Limb (tissue), 2 donors: ENCODE measurements around the gene FHIT.

ENCODE experiments used
- DNase-seq, 2 donors: peaks; one replicate each; pipeline ENCODE4 v3.0.0-alpha.2; 2016; ENCODE audit errors: extremely low spot score in 2 of 2

Gene FHIT

GRCh38 chr3:59758672-59759071, 1492.6 kb downstream of the FHIT start:
- no peak for DNase-seq

GRCh38 chr3:59756934-59757333, 1494.3 kb downstream of the FHIT start:
- DNase-seq: no peak

- no peak for DNase-seq
These were observed 1496.7 kb downstream of the FHIT start for GRCh38 chr3:59754456-59755129.

GRCh38 chr3:59753808-59754450, 1497.3 kb downstream of the FHIT start:
- DNase-seq: no peak

GRCh38 chr3:59752925-59753324, 1498.3 kb downstream of the FHIT start:
- no peak for DNase-seq

GRCh38 chr3:59751606-59752005, 1499.6 kb downstream of the FHIT start:
- no peak for DNase-seq

- DNase-seq: no peak
These were observed 1500.9 kb downstream of the FHIT start for GRCh38 chr3:59750391-59750790.

- no peak for DNase-seq
These were observed 1502.0 kb downstream of the FHIT start for GRCh38 chr3:59749291-59749690.

GRCh38 chr3:59746585-59746984, 1504.7 kb downstream of the FHIT start:
- DNase-seq: no peak

GRCh38 chr3:59737241-59737640, 1514.0 kb downstream of the FHIT start:
- DNase-seq: peak in 1 of 2 donors; percentile 13

- no peak for DNase-seq
These were observed 1517.2 kb downstream of the FHIT start for GRCh38 chr3:59734061-59734460.

- no peak for DNase-seq
These were observed 1518.0 kb downstream of the FHIT start for GRCh38 chr3:59733041-59733809.

- no peak for DNase-seq
These were observed 1519.3 kb downstream of the FHIT start for GRCh38 chr3:59731943-59732342.

- DNase-seq: no peak
These were observed 1520.7 kb downstream of the FHIT start for GRCh38 chr3:59730591-59730990.

GRCh38 chr3:59728587-59728908, 1522.7 kb downstream of the FHIT start:
- no peak for DNase-seq

- DNase-seq: no peak
These were observed 1523.2 kb downstream of the FHIT start for GRCh38 chr3:59727902-59728586.

- DNase-seq: no peak
These were observed 1525.0 kb downstream of the FHIT start for GRCh38 chr3:59726279-59726678.

- DNase-seq: no peak
These were observed 1533.5 kb downstream of the FHIT start for GRCh38 chr3:59717679-59718205.

- no peak for DNase-seq
These were observed 1537.2 kb downstream of the FHIT start for GRCh38 chr3:59714066-59714465.

GRCh38 chr3:59710554-59710953, 1540.7 kb downstream of the FHIT start:
- DNase-seq: no peak

GRCh38 chr3:59709702-59710553, 1541.3 kb downstream of the FHIT start:
- DNase-seq: no peak
